C4-2B (cell line): Measurements from ENCODE around the gene GALNT9.

Experiments used
- ZFX ChIP-seq: fragments of 450-650 bp; IDR thresholded peaks from 2 replicates; pipeline ENCODE4 v1.6.1; 2017
- TF ChIP-seq, protein P1 (sequence below): fragments of 450-650 bp; conservative IDR thresholded peaks from 2 replicates; pipeline ENCODE4 v1.5.1; 2017; ENCODE audit warnings: mild to moderate bottlenecking

DNA sequence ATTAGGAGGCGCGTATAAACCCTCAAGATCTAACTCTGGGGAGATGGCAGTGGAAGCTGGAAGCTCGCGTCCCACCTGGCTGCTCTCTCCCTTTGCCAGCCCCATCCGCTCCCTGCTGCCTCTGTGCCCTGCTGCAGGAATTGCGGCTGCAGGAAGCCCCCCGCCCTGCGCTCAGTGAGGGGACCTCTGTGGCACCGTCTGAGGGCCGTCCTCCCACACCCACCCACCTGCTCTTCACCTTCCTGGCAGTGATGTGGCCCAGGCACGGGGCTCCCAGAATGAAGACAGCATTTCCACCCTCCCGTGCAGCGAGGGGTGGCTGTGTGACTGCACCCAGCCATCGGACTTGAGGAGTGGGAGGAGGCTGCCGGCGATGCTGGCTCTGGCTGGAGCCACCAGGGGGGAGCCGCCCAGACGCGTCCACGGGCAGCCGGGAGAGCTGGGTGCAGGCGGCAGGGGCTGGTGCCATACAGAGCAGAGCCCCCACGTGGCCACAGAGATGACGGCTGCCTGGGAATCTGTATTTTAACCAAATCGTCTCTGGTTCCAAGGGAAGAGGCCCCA lies 28.3 kb upstream of the GALNT9 start:
- TF ChIP-seq, protein P1, sequence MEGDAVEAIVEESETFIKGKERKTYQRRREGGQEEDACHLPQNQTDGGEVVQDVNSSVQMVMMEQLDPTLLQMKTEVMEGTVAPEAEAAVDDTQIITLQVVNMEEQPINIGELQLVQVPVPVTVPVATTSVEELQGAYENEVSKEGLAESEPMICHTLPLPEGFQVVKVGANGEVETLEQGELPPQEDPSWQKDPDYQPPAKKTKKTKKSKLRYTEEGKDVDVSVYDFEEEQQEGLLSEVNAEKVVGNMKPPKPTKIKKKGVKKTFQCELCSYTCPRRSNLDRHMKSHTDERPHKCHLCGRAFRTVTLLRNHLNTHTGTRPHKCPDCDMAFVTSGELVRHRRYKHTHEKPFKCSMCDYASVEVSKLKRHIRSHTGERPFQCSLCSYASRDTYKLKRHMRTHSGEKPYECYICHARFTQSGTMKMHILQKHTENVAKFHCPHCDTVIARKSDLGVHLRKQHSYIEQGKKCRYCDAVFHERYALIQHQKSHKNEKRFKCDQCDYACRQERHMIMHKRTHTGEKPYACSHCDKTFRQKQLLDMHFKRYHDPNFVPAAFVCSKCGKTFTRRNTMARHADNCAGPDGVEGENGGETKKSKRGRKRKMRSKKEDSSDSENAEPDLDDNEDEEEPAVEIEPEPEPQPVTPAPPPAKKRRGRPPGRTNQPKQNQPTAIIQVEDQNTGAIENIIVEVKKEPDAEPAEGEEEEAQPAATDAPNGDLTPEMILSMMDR = no peak
- TF ChIP-seq ZFX = no peak
